HCT116 (cell line): ENCODE data around the gene NEDD4L.

Experiments used
- CEBPB ChIP-seq: IDR thresholded peaks from 2 replicates; pipeline ENCODE4 v1.6.1; 2012; ENCODE audit warnings: low read depth
- EGR1 ChIP-seq: IDR thresholded peaks from 2 replicates; pipeline ENCODE4 v1.6.1; 2012; ENCODE audit warnings: low read depth
- EZH2phosphoT487 ChIP-seq: fragments of 200-600 bp; IDR thresholded peaks from 2 replicates; pipeline ENCODE4 v1.6.1; 2018; ENCODE audit warnings: antibody characterized with exemption, borderline replicate concordance
- POLR2A ChIP-seq: IDR thresholded peaks from 2 replicates; pipeline ENCODE4 v1.7.0; 2011; ENCODE audit warnings: borderline replicate concordance; ENCODE audit not compliant: insufficient read depth, insufficient read length; ENCODE audit errors: extremely low read depth
- POLR2AphosphoS5 ChIP-seq: IDR thresholded peaks from 2 replicates; pipeline ENCODE4 v1.6.1; 2011; ENCODE audit warnings: mild to moderate bottlenecking, low read depth, low read length, moderate library complexity
- RAD21 ChIP-seq: IDR thresholded peaks from 2 replicates; pipeline ENCODE4 v1.6.1; 2012; ENCODE audit warnings: low read depth, mild to moderate bottlenecking
- REST ChIP-seq: IDR thresholded peaks from 2 replicates; pipeline ENCODE4 v1.6.1; 2012; ENCODE audit warnings: low read depth
- SIN3A ChIP-seq: IDR thresholded peaks from 2 replicates; pipeline ENCODE4 v1.6.1; 2012; ENCODE audit warnings: low read depth
- SP1 ChIP-seq: IDR thresholded peaks from 2 replicates; pipeline ENCODE4 v1.6.1; 2012; ENCODE audit warnings: low read depth
- YY1 ChIP-seq: IDR thresholded peaks from 2 replicates; pipeline ENCODE4 v1.6.1; 2011; ENCODE audit warnings: low read length, low read depth, moderate library complexity, mild to moderate bottlenecking; ENCODE audit not compliant: insufficient replicate concordance; ENCODE audit errors: extremely low read depth
- ZFX ChIP-seq: fragments of 450-650 bp; IDR thresholded peaks from 2 replicates; pipeline ENCODE4 v1.6.1; 2017
- ZNF274 ChIP-seq: fragments of 200-500 bp; sonication (Bioruptor generic); IDR thresholded peaks from 2 replicates; pipeline ENCODE4 v1.6.1; 2014; ENCODE audit warnings: mild to moderate bottlenecking, low read depth, low read length, inconsistent platforms
- TF ChIP-seq, protein P1 (sequence below), 3 experiments: fragments of 200-600 bp in 1 of 3; sonication (generic) in 1 of 3; IDR thresholded peaks in 2 of 3; conservative IDR thresholded peaks in 1 of 3; 2 replicates each; pipeline ENCODE4 v1.5.1; 2012 to 2017; ENCODE audit warnings: low read depth in 2 of 3, low read length in 2 of 3, antibody characterized with exemption in 1 of 3, borderline replicate concordance in 1 of 3, control low read depth in 1 of 3, mild to moderate bottlenecking in 1 of 3, mixed read lengths in 1 of 3, mixed run types in 1 of 3, moderate library complexity in 1 of 3; ENCODE audit not compliant: insufficient read depth in 1 of 3
- TF ChIP-seq, protein P2 (sequence below): IDR thresholded peaks from 2 replicates; pipeline ENCODE4 v1.6.1; 2012

- TF ChIP-seq YY1 = no peak
- no peak for TF ChIP-seq SIN3A
- TF ChIP-seq, protein P1, sequence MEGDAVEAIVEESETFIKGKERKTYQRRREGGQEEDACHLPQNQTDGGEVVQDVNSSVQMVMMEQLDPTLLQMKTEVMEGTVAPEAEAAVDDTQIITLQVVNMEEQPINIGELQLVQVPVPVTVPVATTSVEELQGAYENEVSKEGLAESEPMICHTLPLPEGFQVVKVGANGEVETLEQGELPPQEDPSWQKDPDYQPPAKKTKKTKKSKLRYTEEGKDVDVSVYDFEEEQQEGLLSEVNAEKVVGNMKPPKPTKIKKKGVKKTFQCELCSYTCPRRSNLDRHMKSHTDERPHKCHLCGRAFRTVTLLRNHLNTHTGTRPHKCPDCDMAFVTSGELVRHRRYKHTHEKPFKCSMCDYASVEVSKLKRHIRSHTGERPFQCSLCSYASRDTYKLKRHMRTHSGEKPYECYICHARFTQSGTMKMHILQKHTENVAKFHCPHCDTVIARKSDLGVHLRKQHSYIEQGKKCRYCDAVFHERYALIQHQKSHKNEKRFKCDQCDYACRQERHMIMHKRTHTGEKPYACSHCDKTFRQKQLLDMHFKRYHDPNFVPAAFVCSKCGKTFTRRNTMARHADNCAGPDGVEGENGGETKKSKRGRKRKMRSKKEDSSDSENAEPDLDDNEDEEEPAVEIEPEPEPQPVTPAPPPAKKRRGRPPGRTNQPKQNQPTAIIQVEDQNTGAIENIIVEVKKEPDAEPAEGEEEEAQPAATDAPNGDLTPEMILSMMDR (IDR thresholded peaks at IDR 0.05 in 2 of 3, conservative IDR thresholded peaks at IDR 0.05 in 1 of 3; ENCODE audit: borderline replicate concordance in 1 of 3, insufficient read depth in 1 of 3, low read depth in 2 of 3, low read length in 2 of 3) = no peak
- TF ChIP-seq POLR2A = no peak
- TF ChIP-seq ZFX = no peak
- TF ChIP-seq ZNF274 = no peak
- TF ChIP-seq RAD21 = no peak
- TF ChIP-seq EZH2phosphoT487 = no peak
- TF ChIP-seq POLR2AphosphoS5 = no peak
- no peak for TF ChIP-seq SP1
- TF ChIP-seq, protein P2, sequence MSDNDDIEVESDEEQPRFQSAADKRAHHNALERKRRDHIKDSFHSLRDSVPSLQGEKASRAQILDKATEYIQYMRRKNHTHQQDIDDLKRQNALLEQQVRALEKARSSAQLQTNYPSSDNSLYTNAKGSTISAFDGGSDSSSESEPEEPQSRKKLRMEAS = no peak
- TF ChIP-seq CEBPB = no peak
- no peak for TF ChIP-seq REST
- TF ChIP-seq EGR1 = no peak
These were observed 143.6 kb downstream of the NEDD4L start for GRCh38 chr18:58187674-58188073.
